ENCODE data around the gene UGT3A1.
"Not testable (repeated sequence)": the region's sequence is repeated elsewhere in the genome, so short reads cannot be mapped to it uniquely, and the experiment has no call there.

Gene UGT3A1

GRCh38 chr5:35988529-35988928, 2.7 kb downstream of the UGT3A1 start:
- no peak for DNase-seq (ENCODE audit: low read depth in 3 of 3, low spot score in 1 of 3)

GRCh38 chr5:35987776-35988175, 3.4 kb downstream of the UGT3A1 start:
- DNase-seq (ENCODE audit: low read depth in 3 of 3, low spot score in 1 of 3), result no peak

GRCh38 chr5:35979715-35980114, 11.5 kb downstream of the UGT3A1 start:
- no peak for DNase-seq (ENCODE audit: low read depth in 3 of 3, low spot score in 1 of 3)

- not testable (repeated sequence) for DNase-seq (ENCODE audit: low read depth in 3 of 3, low spot score in 1 of 3)
These were observed 14.3 kb downstream of the UGT3A1 start for GRCh38 chr5:35976859-35977258.

- no peak for DNase-seq (ENCODE audit: low read depth in 3 of 3, low spot score in 1 of 3)
These were observed 16.6 kb downstream of the UGT3A1 start for GRCh38 chr5:35974570-35974969.

- DNase-seq (ENCODE audit: low read depth in 3 of 3, low spot score in 1 of 3), result no peak
These were observed 19.3 kb downstream of the UGT3A1 start for GRCh38 chr5:35971878-35972210.

- DNase-seq (ENCODE audit: low read depth in 3 of 3, low spot score in 1 of 3), result no peak
These were observed 19.9 kb downstream of the UGT3A1 start for GRCh38 chr5:35971186-35971877.

- no peak for DNase-seq (ENCODE audit: low read depth in 3 of 3, low spot score in 1 of 3)
These were observed 27.8 kb downstream of the UGT3A1 start for GRCh38 chr5:35963381-35963843.

- no peak for DNase-seq (ENCODE audit: low read depth in 3 of 3, low spot score in 1 of 3)
These were observed 30.9 kb downstream of the UGT3A1 start for GRCh38 chr5:35960328-35960727.

GRCh38 chr5:35956429-35956828, 34.8 kb downstream of the UGT3A1 start:
- no peak for DNase-seq (ENCODE audit: low read depth in 3 of 3, low spot score in 1 of 3)

GRCh38 chr5:35954175-35954574, 37.0 kb downstream of the UGT3A1 start:
- no peak for DNase-seq (ENCODE audit: low read depth in 3 of 3, low spot score in 1 of 3)

- DNase-seq (ENCODE audit: low read depth in 3 of 3, low spot score in 1 of 3), result no peak
These were observed 44.1 kb downstream of the UGT3A1 start for GRCh38 chr5:35947085-35947484.

- no peak for DNase-seq (ENCODE audit: low read depth in 3 of 3, low spot score in 1 of 3)
These were observed 51.6 kb downstream of the UGT3A1 start for GRCh38 chr5:35939639-35940038.

GRCh38 chr5:35938568-35939227, 52.5 kb downstream of the UGT3A1 start, which contains the start of gene CAPSL:
CAPSL (minus strand) TSS chr5:35938622; CDS start chr5:35921120, 17,502 bp downstream.
- no peak for DNase-seq (ENCODE audit: low read depth in 3 of 3, low spot score in 1 of 3)

- peak in 1 of 3 donors; percentile 46 for DNase-seq (ENCODE audit: low read depth in 3 of 3, low spot score in 1 of 3)
These were observed 64.7 kb downstream of the UGT3A1 start for GRCh38 chr5:35926389-35927051.

- DNase-seq (ENCODE audit: low read depth in 3 of 3, low spot score in 1 of 3), result peak; percentile 72 to 78 (median 75)
These were observed 66.1 kb downstream of the UGT3A1 start for GRCh38 chr5:35924950-35925722.

GRCh38 chr5:35924122-35924949, 66.9 kb downstream of the UGT3A1 start:
- DNase-seq (ENCODE audit: low read depth in 3 of 3, low spot score in 1 of 3), result no peak

GRCh38 chr5:35922468-35922867, 68.7 kb downstream of the UGT3A1 start:
- DNase-seq (ENCODE audit: low read depth in 3 of 3, low spot score in 1 of 3), result no peak

- DNase-seq (ENCODE audit: low read depth in 3 of 3, low spot score in 1 of 3), result no peak
These were observed 69.3 kb downstream of the UGT3A1 start for GRCh38 chr5:35921930-35922329.

GRCh38 chr5:35920890-35921289, 70.3 kb downstream of the UGT3A1 start:
- DNase-seq (ENCODE audit: low read depth in 3 of 3, low spot score in 1 of 3), result no peak

- no peak for DNase-seq (ENCODE audit: low read depth in 3 of 3, low spot score in 1 of 3)
These were observed 72.0 kb downstream of the UGT3A1 start for GRCh38 chr5:35919191-35919590.
